Eye (tissue), 1 donor: ENCODE measurements around the gene FLT3.

ENCODE experiments used
- DNase-seq: peaks from one replicate; pipeline ENCODE4 v3.0.0-alpha.2; 2015

Gene FLT3

DNA sequence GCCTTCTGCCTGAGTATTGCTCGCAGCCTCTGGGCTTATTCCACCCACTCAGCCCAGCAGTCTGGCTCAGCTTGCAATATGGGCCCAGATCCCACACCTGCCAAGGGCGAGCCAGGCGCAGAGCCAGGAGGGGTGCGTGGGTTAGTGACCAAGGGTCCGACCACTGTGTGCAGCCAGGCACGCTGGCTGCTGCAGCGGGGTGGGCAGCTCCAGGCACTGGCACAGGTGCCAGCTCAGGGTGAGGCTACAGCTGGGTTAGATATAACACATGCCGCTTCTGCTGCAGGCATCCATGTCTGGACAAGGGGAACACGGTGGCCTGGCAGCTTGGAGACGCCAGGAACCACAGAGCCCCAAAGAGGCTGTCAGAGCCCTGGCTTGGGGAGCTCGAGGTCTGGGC lies 99.3 kb downstream of the FLT3 start:
- no peak for DNase-seq

DNA sequence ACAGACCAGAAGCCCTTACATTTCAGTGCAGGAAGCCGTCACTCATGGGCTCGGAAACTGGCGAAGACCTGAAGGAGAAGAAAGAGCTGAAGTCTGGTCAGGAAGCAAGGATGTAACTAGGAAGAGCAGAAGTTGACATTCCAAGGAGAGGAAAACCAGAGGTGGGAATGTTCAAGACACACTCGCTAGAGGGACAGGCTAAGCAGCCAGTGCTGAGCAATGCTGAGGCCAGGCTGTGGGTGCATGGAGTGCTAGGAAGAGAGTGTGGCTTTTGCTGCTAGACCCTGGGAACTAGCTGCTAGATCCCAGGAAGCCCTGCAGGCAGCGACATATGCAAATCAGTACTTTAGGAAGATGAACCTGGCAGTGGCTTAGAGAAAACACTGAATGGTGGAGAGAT lies 99.8 kb downstream of the FLT3 start:
- no peak for DNase-seq

DNA sequence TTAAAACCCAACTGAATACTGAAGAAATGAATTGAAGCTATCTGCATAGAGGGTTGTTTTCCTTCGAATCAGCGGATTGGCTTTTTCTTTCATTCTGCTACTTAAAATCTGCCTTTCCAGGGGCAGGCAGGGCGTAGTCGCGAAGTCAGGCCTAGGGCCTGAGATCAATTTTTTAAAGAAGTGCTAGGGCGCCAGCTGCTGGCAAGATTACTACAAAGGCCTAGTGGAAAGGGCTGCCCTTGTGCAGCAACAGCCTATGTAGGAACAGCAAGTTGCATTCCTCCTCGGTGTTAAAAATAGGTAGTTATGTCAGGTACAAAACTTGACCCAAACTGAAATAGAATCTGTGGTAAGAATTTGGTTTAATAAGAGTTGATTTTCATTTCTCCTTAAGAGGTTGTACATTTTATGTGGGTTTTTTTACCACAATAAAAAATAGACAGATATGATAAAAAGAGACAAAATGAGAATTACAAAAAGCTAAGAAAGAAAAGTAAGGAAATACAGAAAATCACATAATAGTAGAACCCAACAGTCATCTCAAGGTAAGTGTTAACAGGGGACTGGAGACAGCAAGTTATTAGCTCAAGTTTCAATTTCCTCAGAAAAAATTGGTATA lies 102.4 kb downstream of the FLT3 start:
- peak; percentile 65 for DNase-seq

DNA sequence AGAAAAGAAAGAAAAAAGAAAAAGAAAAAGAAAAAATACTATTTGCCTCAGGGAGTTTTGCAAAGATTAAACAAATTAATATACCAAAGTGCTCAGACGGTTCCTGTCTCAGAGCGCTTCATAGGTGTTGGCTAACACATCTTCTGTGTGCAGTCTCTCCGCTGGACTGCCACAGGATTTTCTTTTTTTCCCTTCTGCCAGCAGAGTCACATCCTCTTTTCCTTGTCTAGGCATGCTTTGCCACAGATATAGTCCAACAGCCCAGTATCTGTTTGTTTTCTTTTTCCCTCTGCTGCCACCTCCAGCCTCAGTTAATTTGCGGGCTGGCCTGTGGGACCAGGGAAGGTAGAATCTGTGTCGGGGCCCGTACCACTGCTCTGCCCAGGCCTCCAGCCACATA lies 108.5 kb downstream of the FLT3 start:
- DNase-seq, result no peak

DNA sequence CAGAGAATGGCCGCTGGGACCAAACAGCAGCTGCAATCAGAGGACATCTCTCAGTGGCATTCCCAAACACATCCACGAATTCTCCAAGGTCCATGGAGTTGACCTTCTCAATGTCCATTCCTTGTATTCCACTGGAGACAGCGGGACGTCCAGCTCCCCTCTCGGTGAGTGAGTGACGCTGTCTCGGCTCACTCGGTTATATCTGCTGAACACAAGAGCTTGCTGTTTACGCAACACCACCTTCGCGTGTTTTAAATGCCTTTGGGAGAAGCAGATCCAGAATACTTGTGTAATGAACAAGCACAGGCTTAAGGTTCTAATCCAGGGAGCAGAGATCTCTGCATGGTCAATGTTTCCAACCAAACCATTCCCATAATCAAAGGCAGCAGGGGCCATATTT lies 111.9 kb downstream of the FLT3 start, which contains the start of gene URAD:
Gene URAD (minus strand): TSS at position 174 of the 400 bp plus-strand sequence. CDS start 56 bp downstream, at position 118.
- DNase-seq, result no peak

DNA sequence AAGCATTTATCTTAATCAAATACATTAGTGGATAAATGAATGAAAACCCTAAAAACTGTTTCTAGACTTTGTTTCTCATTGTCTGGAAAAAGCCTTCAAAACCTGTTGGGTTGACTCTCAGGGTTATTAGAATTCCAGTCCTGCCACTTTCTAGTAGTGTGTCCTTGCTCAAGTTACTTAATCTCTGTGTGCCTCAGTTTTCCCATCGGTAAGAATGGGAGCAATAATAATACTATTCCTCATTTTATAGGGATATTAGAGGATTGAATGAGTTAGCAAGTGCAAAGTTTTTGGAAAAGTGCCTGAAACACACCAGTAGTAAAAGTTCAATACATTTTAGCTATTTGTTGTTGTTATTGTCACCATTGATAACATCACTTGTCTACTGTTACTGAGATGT lies 114.8 kb downstream of the FLT3 start:
- no peak for DNase-seq

DNA sequence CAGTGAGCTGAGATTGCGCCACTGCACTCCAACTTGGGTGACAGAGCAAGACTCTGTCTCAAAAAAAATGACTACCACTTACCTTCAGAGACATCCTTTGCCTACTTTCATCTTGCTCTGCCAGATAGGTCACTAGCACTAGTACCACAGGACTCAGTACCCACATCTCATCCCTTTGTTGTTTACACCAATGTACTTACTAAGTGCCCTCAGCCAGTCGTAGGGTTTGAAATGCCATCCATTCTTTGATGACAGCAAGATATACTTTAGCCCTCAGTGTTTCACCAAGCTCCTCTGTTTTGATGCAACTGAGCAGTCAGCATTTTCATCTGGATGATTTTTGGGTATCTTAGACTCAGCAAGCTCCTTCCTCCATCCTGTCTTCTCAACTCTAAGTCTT lies 118.0 kb downstream of the FLT3 start:
- DNase-seq, result no peak

DNA sequence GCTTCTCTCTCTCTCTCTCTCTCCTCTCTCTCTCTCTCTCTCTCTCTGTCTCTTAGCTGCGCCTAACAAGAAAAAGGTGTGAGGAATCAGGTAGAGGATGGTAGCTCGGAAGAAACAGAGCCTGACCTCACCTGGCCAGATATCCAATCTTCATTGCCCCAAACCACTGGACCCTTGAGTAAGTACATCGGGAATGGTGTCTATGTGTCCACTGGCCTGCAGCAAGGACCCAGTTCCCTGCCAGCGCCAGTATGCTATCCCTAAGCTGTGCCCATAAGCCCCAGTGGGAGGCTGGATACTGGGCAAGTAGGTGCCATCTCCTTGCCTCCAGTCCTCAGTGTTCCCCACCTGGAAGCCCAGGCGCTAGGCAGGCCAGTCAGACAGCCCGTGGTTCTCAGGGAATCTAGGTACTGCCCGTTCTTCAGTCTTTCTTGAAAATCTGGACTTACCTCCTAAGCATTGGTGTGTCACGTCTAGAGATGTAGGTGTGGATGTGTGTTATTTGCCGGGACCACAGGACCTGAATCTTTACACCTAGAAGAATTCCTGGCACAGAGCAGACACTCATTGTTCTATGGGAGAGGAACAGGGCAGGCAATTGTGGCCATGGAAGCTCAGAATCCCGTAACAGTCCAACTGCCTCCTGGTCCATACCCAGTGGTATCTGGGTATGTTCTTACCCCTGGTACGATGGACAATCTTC lies 119.2 kb downstream of the FLT3 start:
- peak; percentile 12 for DNase-seq

DNA sequence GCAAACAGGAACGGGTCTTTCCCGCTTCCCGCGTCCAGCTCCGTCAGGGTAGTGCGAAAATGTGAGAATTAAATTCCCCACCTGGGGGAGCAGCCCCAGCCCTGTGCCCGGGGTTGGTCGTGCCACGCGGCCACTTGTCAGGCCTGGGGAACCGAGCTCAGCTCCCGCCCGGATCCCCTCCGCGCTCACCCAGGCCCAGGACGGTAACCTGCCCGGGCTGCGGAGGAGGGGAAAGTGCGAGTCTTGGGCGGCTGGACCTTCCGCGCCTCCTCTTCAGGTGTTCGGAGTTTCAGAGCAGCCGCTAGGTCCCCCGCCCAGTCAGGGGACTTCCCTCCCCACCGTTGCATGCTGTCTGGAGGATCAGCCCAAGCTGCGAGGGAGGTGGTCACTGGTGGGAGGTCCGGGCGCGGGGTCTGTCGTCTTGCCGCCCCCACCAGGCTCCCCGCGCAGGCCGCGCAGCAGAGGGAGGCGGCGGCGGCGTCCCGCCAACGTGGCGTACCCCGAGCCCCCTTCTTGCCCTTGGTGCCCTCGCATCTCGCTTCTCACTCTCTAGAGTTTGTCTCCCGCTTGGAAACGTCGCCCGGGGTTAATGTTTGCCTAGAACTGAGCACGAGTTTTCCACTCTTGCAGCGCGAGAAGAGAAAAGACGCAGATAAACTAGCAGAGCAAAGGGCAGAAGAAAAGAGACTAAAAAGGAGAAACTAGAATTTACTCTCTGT lies 119.9 kb downstream of the FLT3 start:
- DNase-seq, result peak; percentile 24

DNA sequence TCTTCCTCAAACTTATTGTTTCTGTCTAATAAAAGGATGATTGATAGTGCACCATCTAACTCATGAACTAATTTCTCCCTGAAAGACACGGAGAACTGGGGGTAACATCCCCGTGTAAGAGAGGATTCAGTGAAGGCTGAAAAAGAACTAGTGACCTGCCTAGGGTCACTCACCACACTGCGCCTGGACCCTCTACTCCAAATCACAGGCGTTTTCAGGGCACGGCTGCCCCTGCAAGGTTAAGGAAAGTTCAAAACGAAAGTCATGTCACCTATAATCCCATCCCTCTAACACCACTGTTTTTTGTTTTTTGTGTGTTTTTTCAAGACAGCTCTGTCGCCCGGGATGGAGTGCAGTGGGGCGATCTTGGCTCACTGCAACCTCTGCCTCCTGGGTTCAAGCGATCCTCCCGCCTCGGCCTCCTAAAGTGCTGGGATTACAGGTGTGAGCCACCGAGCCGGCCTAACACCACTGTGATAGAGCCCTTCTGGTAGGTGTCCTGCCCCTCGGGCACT lies 120.6 kb downstream of the FLT3 start:
- DNase-seq, result peak; percentile 30

DNA sequence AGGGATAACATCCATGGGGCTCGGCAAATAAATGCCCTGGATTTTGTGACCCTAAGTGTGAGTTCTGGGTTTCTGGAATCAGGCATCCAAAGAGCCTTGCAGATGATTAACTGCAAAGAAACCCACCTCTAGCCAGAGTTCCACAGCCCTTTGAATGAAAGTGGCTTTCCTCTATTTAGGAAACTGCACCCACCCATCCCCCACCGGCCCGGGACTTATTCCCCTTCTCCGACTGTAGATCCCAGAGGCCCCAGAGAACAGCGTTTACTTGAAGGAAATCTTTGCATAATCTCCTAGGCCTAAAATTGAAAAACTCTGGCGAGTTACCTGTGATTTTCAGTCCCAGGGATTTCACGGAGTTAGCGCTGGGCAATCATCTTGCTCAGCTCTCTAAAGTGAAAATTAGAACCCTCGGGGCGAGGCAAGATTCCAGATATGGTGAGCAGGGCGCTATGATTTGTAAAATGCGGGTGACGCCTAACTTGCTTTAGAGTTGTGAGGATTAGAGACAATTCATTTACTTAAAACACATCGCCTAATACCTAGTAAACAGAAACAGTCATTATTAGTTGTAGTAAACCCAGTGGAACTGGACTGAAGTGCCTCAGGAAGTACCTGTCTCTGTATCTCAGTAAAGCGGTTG lies 121.3 kb downstream of the FLT3 start:
- peak; percentile 36 for DNase-seq

DNA sequence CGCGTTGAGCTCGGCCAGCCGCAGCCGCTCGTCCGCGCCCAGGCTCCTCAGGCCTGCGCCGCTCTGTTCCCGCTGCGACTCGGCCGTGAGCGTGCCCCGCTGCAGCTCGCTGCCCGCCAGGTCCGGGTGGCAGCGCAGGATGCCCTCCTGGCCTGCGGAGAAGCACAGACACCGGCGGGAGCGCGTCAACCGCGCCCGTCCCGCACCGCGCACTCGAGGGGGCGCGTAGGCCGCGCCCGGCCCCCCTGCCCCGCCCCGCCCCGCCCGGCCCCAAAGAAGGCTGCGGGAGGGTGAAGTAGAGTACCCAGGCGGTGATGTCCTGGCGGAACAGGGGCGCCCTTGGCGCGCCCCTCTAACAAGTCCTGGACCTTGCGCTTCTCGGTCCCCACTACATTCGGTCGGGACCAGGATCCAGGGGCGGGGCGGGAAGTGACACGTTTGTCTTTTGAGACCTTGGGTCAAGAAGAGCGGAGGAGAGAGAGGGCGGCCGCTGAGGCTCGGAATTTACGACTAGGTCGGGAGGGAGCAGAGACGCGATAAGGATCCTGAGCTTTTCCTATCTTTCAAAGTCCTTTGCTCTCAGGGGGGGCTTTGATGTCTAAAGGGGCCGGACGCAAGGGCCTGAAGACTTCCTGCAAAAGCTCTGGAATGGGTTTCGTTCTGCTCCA lies 121.9 kb downstream of the FLT3 start:
- DNase-seq, result peak; percentile 23

DNA sequence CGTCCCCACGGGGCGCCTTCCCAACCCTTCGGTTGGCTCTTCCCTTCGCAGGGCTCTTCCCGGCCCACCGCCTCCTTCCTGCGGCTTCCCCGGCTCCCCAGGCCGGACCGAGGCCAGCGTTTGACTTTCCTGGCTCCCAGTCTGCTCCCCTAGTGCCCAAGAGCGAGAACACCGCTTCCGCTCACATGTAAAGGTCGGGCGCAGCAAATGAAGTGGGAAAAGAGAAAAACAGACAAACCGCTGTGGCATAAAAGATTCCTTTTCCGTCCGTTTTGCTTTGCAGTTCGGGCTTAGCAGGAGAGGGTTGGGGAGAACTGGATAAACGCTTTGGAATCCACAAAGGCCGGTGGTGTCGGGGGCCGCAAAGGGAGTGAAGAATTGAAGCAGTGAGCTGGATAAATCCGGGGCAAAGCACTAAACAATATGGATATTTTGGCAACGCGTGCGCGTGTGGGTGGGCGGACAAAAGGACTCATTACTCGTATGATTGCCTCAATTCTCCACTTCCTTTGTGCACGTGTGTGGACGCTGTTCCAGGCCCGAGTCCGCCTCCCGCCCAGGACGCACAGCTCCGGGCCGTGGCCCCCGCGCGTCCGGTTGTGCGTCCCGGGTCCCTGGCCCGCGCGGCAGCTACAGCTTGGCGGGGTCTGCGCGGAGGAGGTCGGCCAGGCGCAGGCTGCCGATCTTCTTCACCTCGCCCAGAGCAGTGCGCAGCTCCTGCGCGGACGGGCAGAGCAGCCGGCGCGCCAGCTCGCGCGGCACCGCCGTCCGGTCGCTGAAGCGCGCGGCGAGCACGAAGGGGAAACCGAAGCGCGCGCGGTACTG lies 122.7 kb downstream of the FLT3 start:
- peak; percentile 50 for DNase-seq

DNA sequence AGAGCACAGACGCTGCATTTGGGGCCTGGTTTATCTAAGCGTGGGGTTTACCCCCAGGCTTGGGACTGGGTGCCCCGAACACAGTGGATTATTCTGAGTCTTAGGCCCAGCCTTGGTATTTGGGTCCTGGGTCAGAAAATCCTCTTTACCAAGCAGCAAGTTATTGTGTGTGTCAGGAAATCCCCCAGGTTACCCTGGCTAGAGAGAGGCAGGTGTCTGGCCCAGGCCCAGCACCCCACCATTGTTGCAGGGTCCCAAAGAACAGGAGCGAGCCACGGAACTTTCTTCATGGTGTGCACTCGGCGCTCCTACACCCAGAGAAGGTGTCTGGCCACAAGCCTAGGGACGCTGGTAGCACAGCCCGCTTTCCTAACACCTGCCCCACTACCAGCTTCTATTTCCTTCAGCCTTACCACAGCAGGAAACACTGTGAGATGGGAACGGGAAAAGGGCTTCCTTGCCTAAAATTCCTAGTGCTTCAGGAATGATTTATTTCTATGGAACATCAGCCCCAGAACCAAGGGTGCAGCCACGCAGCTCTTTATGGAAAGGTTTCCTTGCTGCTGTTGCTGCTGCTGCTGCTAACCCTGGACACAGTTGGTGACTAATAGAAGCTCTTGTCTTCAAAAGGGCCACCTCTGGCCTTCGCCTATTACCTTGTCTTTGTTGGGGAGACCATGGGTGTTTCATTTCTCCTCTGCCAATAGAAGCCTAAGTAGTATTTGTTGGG lies 123.8 kb downstream of the FLT3 start:
- DNase-seq, result peak; percentile 3

DNA sequence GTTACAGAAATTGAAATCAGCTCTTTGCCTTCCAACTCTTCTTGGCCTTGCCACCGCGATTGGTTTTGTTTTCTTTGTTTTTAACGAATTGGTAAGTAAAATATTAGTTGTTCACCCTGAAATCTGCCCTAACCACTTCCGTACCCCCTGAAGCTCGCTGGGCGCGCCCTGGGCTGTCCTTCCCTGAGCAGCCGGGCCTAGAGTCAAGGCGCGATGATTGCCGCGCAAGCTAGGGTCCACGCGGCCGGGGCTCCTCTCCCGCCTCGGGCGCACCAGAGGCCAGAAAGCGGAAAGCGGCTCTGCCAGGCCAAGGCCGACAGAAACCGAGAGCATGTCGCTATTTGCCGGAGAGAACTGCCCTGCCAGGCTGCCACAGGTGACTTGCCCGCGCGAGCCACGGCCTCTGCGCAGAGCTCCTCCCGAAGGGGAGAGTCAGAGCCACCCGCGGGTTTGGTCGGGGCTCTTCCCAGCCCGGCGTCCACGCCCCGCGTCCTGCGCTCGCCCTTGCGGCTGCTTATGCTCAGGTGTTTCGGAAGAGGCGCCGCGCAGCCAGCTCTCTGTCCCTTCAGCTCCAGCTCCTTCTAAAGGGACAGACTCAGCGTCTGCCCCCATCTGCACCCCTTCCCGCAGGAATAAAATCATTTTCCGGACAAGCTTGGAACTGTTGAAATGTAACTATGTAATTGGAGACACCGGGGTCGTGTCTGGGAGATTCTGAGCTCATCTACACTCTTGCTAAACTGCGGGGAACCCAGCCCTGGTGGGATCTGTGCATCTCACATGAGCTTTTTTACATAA lies 124.6 kb downstream of the FLT3 start:
- peak; percentile 37 for DNase-seq

DNA sequence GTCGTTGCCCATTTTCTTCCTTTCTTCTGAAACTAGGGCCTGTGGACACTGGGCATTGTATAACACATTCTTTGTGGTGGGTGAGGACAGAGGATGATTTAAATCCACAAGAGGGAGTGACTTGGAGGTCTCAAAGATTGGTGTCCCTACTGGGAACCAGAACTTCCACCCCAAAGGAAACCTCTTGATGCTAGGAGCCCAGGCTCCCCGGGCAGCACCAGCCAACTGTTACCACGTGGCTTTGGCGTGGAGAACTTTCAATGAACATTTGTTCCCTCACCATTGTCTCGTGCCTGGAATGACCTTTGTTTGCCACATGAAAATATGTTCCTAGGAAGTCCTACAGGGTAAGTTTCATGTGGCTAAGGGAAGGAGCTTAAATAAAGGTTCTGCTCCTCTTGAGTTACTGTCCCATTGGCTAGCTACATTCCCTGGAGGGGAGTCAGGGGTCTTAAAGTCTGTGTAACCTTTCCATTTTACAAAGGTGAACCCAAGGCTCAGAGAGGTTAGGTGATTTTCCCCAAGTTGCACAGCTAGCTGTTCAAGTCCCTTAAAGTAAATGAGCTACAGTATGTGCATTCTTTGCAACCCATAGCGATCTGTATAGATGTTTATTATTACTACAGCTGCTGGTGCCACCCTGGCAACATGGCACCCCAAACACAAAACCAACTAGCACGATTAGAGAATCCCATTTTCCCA lies 126.3 kb downstream of the FLT3 start:
- peak; percentile 2 for DNase-seq

DNA sequence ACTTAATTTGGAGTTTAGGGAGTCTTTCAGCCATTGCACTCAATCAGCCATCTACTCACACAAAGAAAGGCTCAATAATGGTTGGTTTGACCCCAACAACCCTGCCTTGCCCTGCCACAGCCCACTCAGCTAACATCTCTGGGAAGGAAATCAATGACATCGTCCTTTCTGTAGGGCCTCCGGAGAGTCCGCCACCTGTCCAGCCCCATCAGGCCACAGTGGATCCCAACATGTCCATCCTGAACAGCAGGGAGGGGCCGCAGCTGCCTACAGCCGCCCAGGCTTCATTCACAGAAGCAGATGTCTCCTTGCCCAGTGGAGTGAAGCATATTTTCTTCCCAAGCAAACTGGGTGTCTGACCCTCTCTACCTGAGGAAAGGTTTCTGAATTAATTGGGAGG lies 127.1 kb downstream of the FLT3 start:
- no peak for DNase-seq

DNA sequence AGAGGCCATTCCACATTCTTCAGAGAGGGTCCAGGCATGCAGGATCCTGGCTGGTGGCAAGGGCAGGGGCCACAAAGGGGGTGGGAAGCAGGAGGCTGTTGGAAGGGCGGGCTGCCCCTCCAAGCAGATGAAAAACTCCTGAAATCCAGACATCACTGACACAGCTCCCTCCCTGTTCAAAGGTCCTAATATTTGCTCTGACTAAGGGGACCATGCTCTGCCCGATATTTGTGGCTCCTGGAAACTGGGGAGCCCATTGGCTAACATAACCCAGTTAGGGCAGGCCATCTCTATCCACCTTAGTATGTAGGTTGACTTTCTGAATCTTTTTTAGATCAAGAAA lies 127.9 kb downstream of the FLT3 start:
- no peak for DNase-seq

DNA sequence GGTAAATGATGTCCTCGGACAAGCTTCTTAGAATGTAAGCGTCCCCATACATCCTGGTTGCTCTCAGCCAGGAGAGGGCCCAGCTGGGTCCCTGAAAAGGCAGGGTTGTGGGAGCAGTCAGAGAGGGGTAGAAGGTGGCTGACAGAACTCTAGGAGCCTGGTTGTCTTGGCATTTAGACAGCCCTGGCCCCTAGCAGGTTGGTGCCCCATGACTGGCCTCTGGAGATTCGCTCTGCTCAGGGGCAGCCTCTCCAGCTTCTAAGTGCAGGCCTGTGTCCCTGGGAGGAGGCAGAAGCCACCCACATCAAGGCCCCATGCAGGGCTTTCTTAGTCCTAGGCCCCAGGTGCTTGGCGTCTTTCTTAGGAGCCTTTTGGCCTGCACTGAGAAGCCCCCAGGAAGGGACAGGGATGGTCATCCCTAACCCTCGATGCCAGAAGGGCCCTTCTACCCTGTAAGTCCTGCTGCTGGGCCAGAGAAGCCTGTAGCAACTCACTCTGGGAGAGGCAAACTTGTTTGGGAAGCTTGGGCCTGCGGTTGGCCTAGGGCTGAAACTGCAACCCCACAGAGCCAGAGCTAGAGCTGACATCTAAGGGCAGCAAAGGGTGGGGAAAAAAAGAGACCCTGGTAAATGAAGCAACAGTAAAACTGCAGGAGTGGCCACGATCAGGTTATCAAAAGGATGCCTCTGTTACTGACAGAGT lies 128.4 kb downstream of the FLT3 start:
- no peak for DNase-seq
